ENCODE measurements around the gene CDKN2A.

DNA sequence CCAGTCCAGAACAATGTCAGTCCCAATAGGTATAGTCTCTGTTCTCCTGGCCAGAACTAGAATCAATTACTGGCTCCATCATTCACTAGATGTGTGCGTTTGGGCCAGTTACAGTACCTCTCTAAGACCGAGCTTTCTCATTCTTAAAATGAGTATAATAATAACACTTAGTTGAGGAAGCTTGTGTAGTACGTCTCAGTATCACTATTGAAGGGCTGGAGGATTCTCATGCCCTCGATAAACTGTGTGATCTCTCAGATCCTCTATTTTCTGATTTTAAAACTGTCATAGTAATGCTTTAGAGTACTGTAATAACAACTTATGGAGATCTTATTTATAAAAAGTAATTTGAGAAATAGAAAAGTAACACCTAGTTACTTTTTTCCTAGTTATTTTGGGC lies 50.7 kb downstream of the CDKN2A start:
- TF ChIP-seq POLR2AphosphoS5 (IDR thresholded peaks at IDR 0.05; ENCODE audit: low read depth, low read length), result no peak
- no peak for TF ChIP-seq SIN3A (IDR thresholded peaks at IDR 0.05; ENCODE audit: borderline replicate concordance, insufficient read depth, low read length)
- no peak for TF ChIP-seq REST (IDR thresholded peaks at IDR 0.05; ENCODE audit: insufficient read depth in 1 of 2, low read depth in 2 of 2, low read length in 2 of 2)
- TF ChIP-seq TAF1 (IDR thresholded peaks at IDR 0.05; ENCODE audit: borderline replicate concordance, insufficient read depth, low read length), result no peak

Data from PFSK-1 (cell line).